ENCODE results near the gene SP110.
"Not testable (repeated sequence)": the region's sequence is repeated elsewhere in the genome, so short reads cannot be mapped to it uniquely, and the experiment has no call there.

SP110 gene

GRCh38 chr2:230219419-230220331, at the start of gene SP110:
TSS of gene SP110 (minus strand) at chr2:230219984. CDS start at chr2:230216927, 3,057 bp downstream.
- in situ Hi-C loops (cut with HindIII; ENCODE audit: low sequenced_read_pairs) = no loop called here

- in situ Hi-C loops (cut with HindIII; ENCODE audit: low sequenced_read_pairs) = no loop called here
Observed at GRCh38 chr2:230268606-230269243, 48.9 kb upstream of the SP110 start.

GRCh38 chr2:230267556-230267955, 47.8 kb upstream of the SP110 start:
- in situ Hi-C loops (cut with HindIII; ENCODE audit: low sequenced_read_pairs) = no loop called here

- in situ Hi-C loops (cut with HindIII; ENCODE audit: low sequenced_read_pairs) = no loop called here
Observed at GRCh38 chr2:230267059-230267458, 47.3 kb upstream of the SP110 start.

GRCh38 chr2:230266638-230267037, 46.9 kb upstream of the SP110 start:
- in situ Hi-C loops (cut with HindIII; ENCODE audit: low sequenced_read_pairs) = no loop called here

- in situ Hi-C loops (cut with HindIII; ENCODE audit: low sequenced_read_pairs) = not testable (repeated sequence)
Observed at GRCh38 chr2:230264945-230265344, 45.2 kb upstream of the SP110 start.

GRCh38 chr2:230262246-230262645, 42.5 kb upstream of the SP110 start:
- in situ Hi-C loops (cut with HindIII; ENCODE audit: low sequenced_read_pairs) = no loop called here

- in situ Hi-C loops (cut with HindIII; ENCODE audit: low sequenced_read_pairs) = no loop called here
Observed at GRCh38 chr2:230258483-230258882, 38.7 kb upstream of the SP110 start.

- in situ Hi-C loops (cut with HindIII; ENCODE audit: low sequenced_read_pairs) = no loop called here
Observed at GRCh38 chr2:230256733-230257332, 37.0 kb upstream of the SP110 start.

GRCh38 chr2:230254152-230254881, 34.5 kb upstream of the SP110 start:
- in situ Hi-C loops (cut with HindIII; ENCODE audit: low sequenced_read_pairs) = no loop called here

GRCh38 chr2:230250231-230250630, 30.4 kb upstream of the SP110 start:
- in situ Hi-C loops (cut with HindIII; ENCODE audit: low sequenced_read_pairs) = no loop called here

GRCh38 chr2:230246206-230246605, 26.4 kb upstream of the SP110 start:
- in situ Hi-C loops (cut with HindIII; ENCODE audit: low sequenced_read_pairs) = loop anchor here (5.0 kb wide), 1 partner anchor 34 kb away; no protein-coding TSS in a partner anchor

- in situ Hi-C loops (cut with HindIII; ENCODE audit: low sequenced_read_pairs) = no loop called here
Observed at GRCh38 chr2:230244211-230244610, 24.4 kb upstream of the SP110 start.

- in situ Hi-C loops (cut with HindIII; ENCODE audit: low sequenced_read_pairs) = no loop called here
Observed at GRCh38 chr2:230234845-230235244, 15.1 kb upstream of the SP110 start.

GRCh38 chr2:230234122-230234722, 14.4 kb upstream of the SP110 start:
- in situ Hi-C loops (cut with HindIII; ENCODE audit: low sequenced_read_pairs) = no loop called here

GRCh38 chr2:230231251-230231650, 11.5 kb upstream of the SP110 start:
- in situ Hi-C loops (cut with HindIII; ENCODE audit: low sequenced_read_pairs) = no loop called here

- in situ Hi-C loops (cut with HindIII; ENCODE audit: low sequenced_read_pairs) = no loop called here
Observed at GRCh38 chr2:230230496-230231200, 10.9 kb upstream of the SP110 start.

GRCh38 chr2:230230087-230230486, 10.3 kb upstream of the SP110 start:
- in situ Hi-C loops (cut with HindIII; ENCODE audit: low sequenced_read_pairs) = no loop called here

GRCh38 chr2:230227216-230227615, 7.4 kb upstream of the SP110 start:
- in situ Hi-C loops (cut with HindIII; ENCODE audit: low sequenced_read_pairs) = no loop called here

GRCh38 chr2:230226051-230226551, 6.3 kb upstream of the SP110 start:
- in situ Hi-C loops (cut with HindIII; ENCODE audit: low sequenced_read_pairs) = no loop called here

Data from endothelial cell of hepatic sinusoid (primary cell).